Umbilical cord (tissue), 2 donors: ENCODE data around the gene TM4SF20. TPM values are rescaled to one million over a fixed set of nuclear protein-coding genes. Genes with fewer than 3 reads are reported as not detected.
A peak's percentile ranks its signal among the peaks of the same experiment; 100 is the strongest.
"Not testable (repeated sequence)": the region's sequence is repeated elsewhere in the genome, so short reads cannot be mapped to it uniquely, and the experiment has no call there.

Source experiments
- DNase-seq: peaks from one replicate; pipeline ENCODE4 v3.0.0-alpha.2; 2015; ENCODE audit warnings: low spot score
- total RNA-seq: library from RNA; depleted of rRNA; stranded (reverse); fragments of >200 nt; gene quantifications from one replicate; pipeline ENCODE4 v1.2.3, GENCODE V29; 2014; ENCODE audit warnings: low replicate concordance; ENCODE audit not compliant: insufficient read depth

TM4SF20 gene
- total RNA-seq, 1 donor from 2014 or later: 2.4 TPM

DNA sequence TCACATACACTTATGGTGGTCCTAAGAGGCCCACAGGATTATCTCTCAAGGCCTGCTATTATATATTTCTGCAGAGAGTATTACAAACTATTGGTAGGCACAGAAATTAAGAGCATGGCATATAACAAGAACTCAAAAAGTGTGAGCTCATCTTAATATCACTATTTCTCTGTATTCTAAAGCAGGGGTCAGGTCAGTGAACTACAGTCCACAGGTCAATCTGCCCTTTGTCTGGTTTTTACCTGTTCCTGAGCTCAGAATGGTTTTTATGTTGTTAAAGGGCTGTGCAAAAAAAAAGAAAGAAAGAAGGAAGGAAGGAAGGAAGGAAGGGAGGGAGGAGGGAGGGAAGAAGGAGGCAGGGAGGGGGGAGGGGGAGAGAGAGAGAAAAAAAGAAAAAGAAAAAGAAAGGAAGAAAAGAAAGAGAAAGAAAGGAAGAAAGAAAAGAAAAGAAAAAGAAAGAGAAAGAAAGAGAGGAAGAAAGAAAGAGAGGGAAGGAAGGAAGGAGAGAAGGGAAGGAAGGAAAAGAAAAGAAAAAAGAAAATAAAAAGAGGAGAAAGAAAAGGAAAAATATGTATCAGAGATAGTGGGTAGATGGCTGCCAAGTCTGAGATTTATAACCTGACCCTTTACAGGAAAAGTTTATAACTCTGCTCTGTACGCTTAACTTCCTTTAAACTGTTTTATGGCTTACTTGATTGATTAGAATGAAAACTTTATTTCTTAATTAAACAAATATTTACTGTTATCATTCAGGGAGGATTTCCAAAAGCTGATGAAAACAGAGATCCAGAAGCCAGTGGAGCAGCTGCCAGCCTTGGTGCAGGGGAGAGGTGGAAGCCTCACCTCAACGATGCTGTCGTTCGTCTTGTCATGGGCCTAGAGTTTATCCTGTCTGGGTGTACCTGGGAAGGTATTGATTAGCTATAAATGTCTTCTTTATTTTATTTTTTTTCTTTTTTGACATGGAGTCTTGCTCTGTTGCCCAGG lies 19.9 kb upstream of the TM4SF20 start:
- no peak for DNase-seq

DNA sequence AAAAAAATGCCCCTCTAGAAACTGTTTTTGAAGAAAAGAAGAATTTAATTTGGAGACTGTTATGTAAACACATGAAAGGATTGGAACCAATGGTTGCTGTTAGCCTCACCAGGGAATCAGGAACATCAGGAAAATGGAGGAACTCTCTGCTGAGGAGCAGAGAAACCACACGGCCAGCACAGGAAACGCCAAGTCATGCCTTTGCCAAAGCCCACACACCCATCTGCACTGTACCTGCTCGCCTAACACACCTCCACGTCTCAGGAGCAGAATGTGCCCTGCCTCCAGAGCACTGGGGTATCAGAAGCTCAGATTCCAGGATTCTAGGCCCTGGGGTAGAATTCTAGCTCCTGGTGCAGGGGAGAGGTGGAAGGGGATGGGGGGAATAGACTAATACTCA lies 18.5 kb upstream of the TM4SF20 start:
- DNase-seq: no peak

DNA sequence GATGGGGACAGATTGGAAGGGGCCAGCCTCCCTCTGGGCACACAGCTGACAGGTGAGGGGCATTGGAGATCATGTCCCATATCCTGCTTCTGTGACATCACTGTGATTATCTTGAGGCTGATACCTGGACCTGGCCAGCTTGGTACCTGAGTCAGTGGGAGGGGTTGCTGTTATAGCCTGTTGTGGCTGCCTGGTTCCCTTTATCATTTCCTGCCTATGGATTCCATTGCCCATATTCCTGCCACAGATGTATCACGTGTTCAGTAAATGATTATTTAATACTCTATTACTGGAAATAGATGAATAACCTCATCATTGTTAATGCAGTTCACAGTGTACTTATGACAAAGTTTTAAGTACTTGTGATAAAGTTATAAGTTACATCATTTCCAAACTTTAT lies 16.4 kb upstream of the TM4SF20 start:
- DNase-seq: no peak

DNA sequence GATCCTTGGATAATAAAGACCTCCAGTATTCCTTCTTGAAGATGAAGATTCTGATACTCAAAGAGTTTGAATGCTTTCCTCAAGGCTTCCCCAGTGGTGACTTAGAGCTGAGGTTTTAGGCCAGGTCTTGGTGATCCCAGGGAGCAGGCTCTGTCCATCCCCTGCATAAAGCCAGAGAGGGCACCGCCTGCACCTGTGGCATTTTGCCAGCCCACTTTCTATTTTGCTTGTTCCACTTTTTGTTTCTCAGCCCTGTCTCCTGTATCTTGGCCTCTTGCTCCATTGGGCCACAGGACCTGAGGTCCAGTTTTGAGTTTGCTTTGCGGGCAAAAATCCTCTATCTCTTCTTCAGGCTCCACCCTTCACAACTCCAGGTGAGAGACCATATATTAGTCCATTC lies 15.3 kb upstream of the TM4SF20 start:
- DNase-seq: no peak

DNA sequence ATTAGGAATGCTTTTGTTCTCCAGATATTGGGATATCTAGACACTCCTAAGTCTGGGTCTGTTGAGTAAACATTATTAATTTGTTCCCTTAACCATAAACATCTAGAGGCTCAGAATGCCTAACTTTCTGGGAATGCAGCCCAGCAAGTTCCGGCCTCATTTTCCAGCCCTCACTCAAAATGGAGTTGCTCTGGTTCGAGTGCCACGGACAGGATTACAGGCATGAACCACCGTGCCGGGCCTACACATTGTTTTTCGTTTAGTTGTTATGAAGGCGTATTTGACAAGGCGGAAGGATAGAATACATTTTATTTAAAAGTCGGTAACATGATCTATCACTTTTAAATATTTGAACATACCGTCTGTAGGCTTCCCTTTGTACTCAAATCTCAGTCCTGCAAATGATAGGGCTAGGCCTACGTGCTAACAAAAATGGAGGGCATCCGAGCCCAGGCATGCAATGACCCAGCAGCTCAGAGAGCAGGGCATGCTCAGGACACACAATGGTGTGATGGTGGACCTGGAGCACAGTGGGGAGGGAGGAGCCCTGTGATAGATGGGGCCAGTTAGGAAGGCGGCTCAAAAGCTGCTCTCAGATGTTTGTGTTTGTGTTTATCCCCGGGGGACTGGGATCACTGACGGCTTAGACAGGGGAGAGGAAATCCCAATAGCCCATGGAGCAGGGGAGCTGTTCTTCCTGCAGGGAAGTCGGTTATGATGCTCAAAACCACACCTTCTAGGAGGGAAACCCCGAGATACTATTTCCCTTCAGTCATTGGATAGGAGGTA lies 11.6 kb upstream of the TM4SF20 start:
- DNase-seq: no peak

DNA sequence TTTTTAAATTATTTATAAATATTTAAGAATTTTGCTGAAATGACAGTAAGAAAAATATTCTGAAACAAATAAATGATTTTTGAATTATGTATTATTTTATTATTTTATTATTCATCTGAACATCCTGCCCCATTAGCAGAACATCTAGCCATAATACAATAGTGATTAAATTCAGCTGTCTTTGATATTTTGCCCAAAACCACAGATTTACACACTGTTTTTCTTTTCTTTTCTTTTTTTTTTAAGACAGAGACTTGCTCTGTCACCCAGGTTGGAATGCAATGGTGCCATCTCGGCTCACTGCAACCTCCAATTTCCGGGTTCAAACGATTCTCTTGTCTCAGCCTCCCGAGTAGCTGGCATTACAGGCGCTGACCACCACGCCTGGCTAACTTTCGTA lies 10.6 kb upstream of the TM4SF20 start:
- no peak for DNase-seq

DNA sequence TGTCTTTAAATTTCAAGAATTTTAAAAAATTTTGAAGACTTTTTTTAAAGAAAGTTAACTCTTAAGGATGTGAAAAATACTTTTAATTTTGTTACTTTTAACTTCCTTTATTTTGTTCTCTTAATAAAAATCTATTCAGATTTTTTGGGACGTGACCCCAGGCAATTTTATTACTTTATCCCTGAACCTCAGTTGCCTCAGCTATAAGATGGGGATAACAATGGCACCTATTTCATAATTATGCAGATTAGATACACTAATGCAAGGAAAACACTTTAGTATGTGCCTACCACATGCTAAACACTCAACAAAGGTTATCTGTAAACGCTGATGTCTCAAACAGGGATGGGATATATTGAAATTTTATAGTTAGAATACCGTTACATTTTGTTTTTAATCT lies 10.1 kb upstream of the TM4SF20 start:
- DNase-seq: no peak

DNA sequence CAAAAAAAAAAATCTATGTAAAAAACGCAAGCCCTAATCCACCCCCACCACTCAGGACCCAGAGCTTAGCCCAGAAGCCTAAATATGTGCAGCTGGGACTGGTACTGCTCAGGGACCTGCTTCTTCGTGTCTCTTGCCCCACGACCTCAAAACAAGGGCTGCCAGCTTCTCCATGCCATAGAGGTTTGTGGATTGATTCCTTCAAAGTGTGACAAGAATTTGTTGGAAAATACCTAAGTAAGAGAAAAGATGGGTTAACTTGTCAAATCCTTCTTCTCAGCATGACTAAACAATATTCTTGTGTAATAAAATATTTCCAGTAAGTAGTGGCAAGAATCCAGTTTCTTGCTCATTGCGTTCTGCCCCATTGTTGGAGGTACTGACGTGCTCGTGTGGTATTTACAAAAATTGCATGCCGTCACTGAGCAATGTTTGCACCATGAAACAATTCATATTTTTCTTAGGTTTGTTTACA lies 9.5 kb upstream of the TM4SF20 start:
- no peak for DNase-seq

DNA sequence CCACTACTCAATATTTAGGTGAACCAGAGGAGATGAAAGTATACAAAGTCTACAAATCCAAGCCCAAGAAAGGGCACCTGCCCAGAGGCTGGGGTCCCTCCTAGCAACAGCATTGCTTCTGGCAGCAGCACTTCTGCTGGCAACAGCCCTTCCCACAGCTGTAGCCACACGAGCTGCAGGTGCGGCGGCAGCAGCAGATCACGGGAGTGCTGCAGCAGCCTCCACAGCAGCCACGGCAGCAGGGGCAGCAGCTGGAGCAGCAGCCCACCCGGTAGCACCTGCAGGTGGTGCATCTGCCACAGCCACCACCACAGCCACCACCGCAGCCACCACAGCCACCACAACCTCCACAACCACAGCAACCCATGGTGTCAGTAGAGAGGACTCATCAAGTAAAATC lies 8.5 kb upstream of the TM4SF20 start, which contains the start of gene SCYGR1:
SCYGR1 (minus strand) TSS at position 367 of the 400 bp plus-strand sequence; CDS start at position 367, 0 bp downstream.
- DNase-seq: not testable (repeated sequence)

DNA sequence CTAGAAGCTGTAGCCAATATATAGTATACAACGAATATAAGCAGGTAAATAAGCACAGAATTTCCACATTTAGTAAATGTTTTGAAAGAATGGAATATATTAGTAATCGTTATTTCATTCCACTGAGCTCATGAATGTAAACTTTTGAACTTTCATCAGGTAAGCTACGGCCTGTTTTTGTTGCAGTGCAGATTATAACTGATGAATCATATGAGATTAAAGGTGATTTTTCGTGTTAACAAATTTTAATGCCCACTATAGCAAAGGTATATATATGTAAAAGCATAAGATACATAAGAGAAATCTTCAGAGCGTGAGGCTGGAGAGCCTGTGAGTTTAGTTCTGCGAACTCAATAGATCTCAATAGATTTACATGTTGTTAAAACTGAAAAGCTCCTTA lies 7.5 kb upstream of the TM4SF20 start:
- no peak for DNase-seq

DNA sequence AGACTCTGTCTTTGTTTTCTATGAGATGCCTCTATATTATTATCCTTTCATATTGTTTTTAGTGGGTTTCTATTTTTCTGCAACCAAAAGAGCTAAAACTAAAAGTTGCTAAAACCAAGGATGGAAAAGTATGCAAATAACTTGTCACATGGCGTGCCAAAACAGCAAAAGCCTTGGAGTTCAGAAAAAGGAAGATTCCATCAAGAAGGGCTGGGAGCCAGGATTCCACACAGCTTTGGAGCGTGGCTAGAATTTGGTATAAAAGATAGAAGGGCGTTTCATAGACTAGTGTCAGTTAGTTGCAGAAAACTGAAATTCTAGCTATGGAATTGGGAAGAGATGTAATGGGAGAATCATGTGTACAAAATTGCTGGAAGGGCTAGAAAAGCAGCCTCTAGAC lies 4.6 kb upstream of the TM4SF20 start:
- no peak for DNase-seq

DNA sequence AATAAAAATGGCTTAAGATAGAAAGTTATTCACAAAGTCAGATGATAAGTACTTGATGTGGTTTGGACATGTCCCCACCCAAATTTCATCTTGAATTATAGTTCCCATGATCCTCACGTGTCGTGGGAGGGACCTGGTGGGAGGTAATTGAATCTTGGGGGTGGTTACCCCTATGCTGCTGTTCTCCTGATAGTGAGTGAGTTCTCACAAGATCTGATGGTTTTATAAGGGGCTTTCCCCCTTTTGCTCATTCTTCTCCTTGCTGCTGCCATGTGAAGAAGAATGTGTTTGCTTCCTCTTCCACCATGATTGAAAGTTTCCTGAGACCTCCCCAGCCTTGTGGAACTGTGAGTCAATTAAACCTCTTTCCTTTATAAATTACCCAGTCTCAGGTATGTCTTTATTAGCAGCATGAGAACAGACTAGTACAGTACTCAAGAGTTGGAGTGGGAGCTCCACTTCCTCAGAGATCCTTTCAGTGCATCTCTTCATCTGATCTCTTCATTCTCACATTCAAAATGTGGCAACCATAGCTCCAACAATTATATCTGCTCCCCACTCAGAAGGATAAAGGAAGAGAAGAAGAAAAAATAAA lies 3.2 kb upstream of the TM4SF20 start:
- not testable (repeated sequence) for DNase-seq

DNA sequence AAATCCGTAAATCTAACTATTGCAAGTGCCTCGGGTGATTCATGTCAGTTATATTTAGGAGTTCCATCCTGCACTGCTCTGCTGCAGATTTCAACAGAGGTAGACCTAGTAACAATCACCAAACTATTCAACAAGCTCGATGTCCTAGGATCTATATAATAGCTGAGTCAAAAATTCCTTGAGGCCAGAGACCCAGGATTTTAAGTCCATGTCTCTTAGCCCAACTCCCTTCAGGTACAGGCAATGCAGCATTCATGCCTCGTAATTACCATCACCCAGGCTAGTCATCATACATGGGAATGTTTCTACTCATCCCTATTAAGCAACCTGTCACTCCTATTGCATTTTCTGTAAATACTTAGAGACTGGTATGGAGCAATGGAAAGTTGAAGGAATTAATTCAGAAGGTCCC lies 729 bp downstream of the TM4SF20 start:
- no peak for DNase-seq

DNA sequence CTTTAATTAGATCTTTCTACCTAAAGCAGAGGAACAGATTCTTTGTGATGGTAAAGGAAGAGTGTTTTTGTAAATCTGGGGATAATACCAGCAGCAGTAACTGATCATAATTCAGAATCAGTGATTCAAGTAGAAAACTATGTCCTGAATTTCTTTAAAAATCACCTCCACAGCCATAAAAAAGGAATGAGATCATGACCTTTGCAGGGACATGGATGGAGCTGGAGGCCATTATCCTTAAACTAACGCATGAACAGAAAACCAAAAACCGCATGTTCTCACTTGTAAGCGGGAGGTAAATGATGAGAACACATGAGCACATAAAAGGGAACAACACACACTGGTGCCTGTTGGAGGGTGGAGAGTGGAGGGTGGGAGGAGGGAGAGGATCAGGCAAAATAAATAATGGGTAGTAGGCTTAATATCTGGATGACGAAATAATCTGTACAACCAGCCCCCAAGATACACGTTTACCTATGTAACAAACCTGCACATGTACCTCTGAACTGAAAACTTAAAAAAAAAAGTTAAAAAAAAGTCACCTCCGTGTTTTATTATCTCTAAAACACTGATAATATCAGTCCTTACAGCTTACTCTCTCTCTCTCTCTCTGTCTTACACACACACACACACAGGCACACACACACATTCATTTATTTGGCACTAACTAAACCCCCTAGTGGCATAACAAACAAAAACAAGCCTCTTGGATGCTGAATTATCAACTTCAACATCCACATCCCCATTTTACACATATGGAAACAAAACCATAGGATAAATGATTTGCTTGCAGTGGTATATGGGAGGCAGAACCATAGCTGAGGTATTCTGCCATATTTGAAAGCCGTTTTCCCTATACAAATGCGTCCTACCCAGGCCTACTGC lies 1.4 kb downstream of the TM4SF20 start:
- no peak for DNase-seq

DNA sequence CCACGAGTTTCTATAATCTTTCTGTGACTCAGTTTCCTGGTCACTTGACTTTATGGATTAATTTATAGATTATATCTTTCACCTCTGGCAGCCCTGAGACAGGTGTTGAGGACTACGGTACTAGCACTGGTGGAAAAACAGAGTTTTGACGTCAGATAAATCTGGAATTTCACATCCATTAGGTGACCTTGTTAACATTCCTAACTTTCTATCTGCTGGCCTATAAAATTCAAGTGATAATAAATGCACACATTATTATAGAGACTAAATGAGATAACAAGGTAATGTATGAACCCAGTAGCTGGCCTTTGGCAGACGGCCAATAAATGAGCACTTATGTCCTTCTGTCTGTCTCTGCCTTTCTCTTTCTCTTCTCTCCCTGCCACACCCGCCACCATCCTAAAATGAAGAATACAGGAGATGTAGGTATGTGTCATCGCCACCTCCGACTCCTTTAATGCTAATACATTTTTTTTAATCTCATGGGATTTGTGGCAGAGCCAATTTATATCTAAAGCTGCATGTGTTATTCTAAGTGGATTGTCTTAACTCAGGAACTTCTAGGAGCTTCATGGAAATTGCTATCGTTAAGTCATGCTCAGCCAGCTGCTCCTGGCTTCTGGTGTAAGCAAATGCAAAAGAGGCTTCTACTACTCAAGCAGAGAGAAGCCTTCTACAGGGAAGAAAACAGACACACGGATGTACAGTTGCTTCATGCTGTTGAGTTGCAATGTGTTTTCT lies 2.3 kb downstream of the TM4SF20 start:
- DNase-seq: peak; percentile 44

DNA sequence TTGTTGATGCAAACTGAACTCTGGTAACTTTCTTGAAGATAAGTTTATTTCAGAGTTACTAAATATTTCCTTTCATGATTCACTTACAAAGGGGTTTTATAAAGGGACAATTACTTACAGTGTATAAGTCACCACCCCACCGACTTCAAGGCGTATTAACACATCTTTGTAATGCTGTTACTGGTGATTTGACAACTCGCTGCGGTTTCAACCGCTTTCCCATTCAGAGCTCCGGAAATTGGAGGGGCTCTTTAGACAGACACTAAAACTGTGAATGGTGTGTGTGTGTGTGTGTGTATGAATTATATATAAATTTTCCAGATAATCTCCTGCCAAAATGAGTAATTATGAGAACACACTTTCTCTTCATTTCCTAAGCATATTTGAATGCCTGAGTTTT lies 4.9 kb downstream of the TM4SF20 start:
- DNase-seq: no peak

DNA sequence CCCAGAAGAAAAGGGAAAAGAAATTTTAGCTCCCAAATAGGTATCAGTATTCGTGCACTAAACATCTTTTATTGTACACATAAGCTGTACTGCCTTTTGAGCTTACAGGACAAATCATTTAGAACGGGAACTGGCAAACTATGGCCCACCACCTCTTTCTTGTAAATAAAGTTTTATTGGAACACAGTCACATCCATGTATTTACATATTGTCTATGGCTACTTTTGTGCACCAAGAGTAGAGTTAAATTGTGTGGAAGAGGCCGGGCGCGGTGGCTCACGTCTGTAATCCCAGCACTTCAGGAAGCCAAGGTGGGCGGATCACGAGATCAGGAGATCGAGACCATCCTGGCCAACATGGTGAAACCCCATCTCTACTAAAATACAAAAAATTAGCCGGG lies 5.7 kb downstream of the TM4SF20 start:
- DNase-seq: no peak

DNA sequence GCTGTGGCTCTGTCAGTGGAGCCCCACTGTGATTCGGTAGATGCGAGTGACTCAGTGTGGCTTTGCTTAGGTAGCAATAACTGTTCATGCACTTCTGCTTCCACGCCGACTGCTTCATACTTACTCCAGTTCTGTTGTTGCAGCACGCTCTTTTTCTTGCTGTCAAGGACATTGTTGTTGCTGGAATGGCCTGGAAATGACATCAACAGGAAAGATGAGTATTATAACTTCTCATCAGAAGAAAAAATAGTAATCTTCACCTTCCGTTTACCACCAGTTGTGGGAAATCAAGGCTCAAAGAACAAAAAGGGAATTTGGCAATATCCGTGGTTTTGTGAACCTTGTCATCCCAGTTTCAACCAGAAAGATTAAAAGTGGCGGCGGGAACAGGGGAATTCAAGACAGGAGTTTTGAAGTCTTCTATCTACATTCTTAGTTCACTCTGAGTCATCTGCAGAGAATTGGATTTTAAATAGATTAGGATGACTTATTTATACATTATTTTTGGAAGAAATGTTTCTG lies 8.3 kb downstream of the TM4SF20 start:
- peak; percentile 42 for DNase-seq

DNA sequence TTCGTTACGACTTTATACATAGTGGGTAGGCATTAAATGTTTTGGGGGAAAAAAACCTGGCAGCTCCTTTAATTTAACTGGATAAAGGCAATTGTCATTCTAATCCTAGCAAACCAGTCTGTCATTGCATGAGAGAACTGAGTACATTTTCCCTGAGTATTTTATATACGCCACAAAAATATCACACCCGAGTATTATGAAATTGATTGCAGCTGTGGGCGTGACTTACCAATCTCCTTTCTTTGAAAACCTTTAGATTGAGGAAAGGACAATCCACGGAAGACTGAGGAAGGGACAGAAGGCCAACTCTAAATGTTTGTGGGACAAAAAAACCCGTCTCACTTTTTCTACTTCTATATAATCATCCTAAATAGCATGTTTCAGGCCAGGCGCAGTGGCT lies 9.0 kb downstream of the TM4SF20 start:
- DNase-seq: no peak

DNA sequence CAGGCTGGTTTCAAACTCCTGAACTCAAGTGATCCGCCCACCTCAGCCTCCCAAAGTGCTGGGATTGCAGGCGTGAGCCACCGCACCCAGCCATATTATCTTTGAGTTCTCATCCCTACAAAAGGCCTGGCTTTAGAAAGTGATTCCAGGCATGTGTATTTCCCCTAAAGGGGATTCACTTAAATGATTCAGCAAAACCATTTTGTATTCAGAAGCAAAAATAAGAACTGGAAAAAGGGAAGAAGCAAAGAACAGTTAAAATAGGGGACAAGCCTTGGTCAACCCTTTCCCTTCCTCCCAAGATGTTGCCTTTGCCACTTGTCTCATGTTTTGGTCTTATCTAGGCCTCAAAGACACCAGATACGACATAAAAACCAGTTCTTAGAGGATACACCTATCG lies 10.5 kb downstream of the TM4SF20 start:
- DNase-seq: peak; percentile 31
